ENCODE results near the gene CAMK1D. TPM values are rescaled to one million over a fixed set of nuclear protein-coding genes. Genes with fewer than 3 reads are reported as not detected.

The CAMK1D gene
- polyA plus RNA-seq, 2 of the 4 experiments (the other 2 are of a cell fraction): 6.6 to 12.5 TPM

DNA sequence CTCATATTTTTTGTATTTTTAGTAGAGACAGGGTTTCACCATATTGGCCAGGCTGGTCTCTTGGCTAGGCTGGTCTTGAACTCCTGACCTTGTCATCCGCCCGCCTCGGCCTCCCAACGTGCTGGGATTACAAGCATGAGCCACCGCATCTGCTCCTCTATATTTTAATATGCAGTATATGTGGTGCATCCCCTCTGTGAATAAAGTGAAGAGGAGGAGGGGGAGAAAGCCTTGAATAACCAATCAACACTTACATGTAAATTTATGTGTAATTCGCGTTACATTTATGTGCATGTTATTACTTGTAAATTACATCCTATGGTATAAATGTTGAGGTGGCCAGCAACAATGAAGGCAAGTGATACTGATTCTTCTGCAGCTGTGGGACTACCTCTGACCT is 342.2 kb downstream of the CAMK1D start:
- CTCF ChIA-PET: interaction anchor here (1.2 to 1.3 kb wide), 2 partner anchors 11 to 427 kb away, joined by 3 read pairs; no protein-coding TSS in a partner anchor
- 82% methylated on average over 7 of the region's 7 CpGs for WGBS (ENCODE audit: missing lambda C conversion rate)
- ATAC-seq: no peak

DNA sequence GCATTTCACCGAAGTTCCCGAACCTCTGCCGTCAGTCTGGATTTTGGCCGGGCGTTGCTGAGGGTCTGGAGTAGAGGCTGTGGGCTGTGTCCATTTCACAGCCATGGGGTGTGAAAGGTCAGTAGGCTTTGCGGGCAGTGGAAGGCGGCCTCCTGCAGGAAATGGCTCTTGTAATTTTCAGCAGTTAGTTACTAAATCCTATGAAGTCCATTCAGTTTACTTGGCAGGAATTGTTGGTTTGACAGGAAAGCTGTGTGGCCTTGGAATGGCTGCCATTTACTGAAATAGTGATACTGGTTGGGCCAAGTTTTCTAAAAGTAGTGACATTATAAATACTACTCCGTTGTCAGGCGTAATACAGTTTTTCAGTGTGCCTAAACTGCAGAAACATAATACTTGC is 348.4 kb downstream of the CAMK1D start:
- peak overlapping the region in 1 of 2 experiments; percentile 15; a peak in 1 of 6 replicates for H3K27ac ChIP-seq
- no peak overlapping the region for H3K4me2 ChIP-seq
- no peaks in the 10 kb centered on the region for H3K9me3 ChIP-seq
- FAIRE-seq (no peak), DNase-seq (ENCODE audit: low read depth in 1 of 2, low spot score in 1 of 2) (no peak), ATAC-seq (no peak)
- WGBS (ENCODE audit: missing lambda C conversion rate): 95% methylated on average over 9 of the region's 9 CpGs
- ChIA-PET POLR2A (no interaction called here), CTCF (interaction anchor here (1.4 to 2.1 kb wide), 2 partner anchors 13 to 42 kb away, joined by 5 to 6 read pairs; no protein-coding TSS in a partner anchor)
- no peak for TF ChIP-seq BHLHE40 (IDR thresholded peaks at IDR 0.05; ENCODE audit: low read depth, low read length)
- no peak for TF ChIP-seq ZFP36 (IDR thresholded peaks at IDR 0.05; ENCODE audit: borderline replicate concordance, partially characterized antibody)
- no peak for TF ChIP-seq FOSL2 (IDR thresholded peaks at IDR 0.05)
- no peak for TF ChIP-seq FOSL2 (CRISPR knock-in tag; IDR thresholded peaks at IDR 0.05)
- TF ChIP-seq, protein P1, sequence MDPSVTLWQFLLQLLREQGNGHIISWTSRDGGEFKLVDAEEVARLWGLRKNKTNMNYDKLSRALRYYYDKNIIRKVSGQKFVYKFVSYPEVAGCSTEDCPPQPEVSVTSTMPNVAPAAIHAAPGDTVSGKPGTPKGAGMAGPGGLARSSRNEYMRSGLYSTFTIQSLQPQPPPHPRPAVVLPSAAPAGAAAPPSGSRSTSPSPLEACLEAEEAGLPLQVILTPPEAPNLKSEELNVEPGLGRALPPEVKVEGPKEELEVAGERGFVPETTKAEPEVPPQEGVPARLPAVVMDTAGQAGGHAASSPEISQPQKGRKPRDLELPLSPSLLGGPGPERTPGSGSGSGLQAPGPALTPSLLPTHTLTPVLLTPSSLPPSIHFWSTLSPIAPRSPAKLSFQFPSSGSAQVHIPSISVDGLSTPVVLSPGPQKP (IDR thresholded peaks at IDR 0.05; ENCODE audit: low read depth, low read length): no peak
- TF ChIP-seq CBX8 (IDR thresholded peaks at IDR 0.05): no peak
- no peak for TF ChIP-seq REST (IDR thresholded peaks at IDR 0.05)
- TF ChIP-seq POLR2AphosphoS2 (conservative IDR thresholded peaks at IDR 0.05; ENCODE audit: low read length): no peak
- no peak for TF ChIP-seq CHD2 (IDR thresholded peaks at IDR 0.05; ENCODE audit: low read length, partially characterized antibody)
- no peak overlapping the region for H3K4me3 ChIP-seq
- H3K4me1 ChIP-seq: peaks cover 18% of the 10 kb centered on the region

More for the DNA sequence above, 342.2 kb downstream of the CAMK1D start:
- H3K9me3 ChIP-seq: no peaks in the 10 kb centered on the region
- H3K4me3 ChIP-seq: no peak overlapping the region
- no peak for DNase-seq (ENCODE audit: low read depth in 1 of 2, low spot score in 1 of 2)
- no peak overlapping the region for H3K27ac ChIP-seq
- FAIRE-seq: no peak
- no peaks in the 10 kb centered on the region for H3K4me1 ChIP-seq
- no peak overlapping the region for H3K4me2 ChIP-seq
- no peak for TF ChIP-seq ZFP36 (IDR thresholded peaks at IDR 0.05; ENCODE audit: borderline replicate concordance, partially characterized antibody)
- TF ChIP-seq EHMT2 (IDR thresholded peaks at IDR 0.05; ENCODE audit: low read depth): no peak
- TF ChIP-seq, protein P2, sequence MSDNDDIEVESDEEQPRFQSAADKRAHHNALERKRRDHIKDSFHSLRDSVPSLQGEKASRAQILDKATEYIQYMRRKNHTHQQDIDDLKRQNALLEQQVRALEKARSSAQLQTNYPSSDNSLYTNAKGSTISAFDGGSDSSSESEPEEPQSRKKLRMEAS (IDR thresholded peaks at IDR 0.05): no peak
- no peak for TF ChIP-seq RARB (CRISPR knock-in tag; IDR thresholded peaks at IDR 0.05)
- TF ChIP-seq HOXB5 (CRISPR knock-in tag; IDR thresholded peaks at IDR 0.05): no peak
- TF ChIP-seq CBX2 (IDR thresholded peaks at IDR 0.05; ENCODE audit: borderline replicate concordance, low read depth): no peak
- TF ChIP-seq EHF (CRISPR knock-in tag; IDR thresholded peaks at IDR 0.05): no peak
- TF ChIP-seq RNF2 (IDR thresholded peaks at IDR 0.05; ENCODE audit: borderline replicate concordance, low read depth): no peak
- no peak for TF ChIP-seq MYC (IDR thresholded peaks at IDR 0.05; ENCODE audit: borderline replicate concordance, low read length)
- TF ChIP-seq E2F6 (IDR thresholded peaks at IDR 0.05; ENCODE audit: borderline replicate concordance, low read depth): no peak
- POLR2A ChIA-PET: no interaction called here
